K562 (cell line): ENCODE data around the gene EXOC6. TPM values are rescaled to one million over a fixed set of nuclear protein-coding genes. Genes with fewer than 3 reads are reported as not detected.

Experiments
- REST ChIP-seq, 2 experiments: fragments of 450-650 bp; formaldehyde crosslinking in 1 of 2; IDR thresholded peaks; 2 replicates each; pipeline versions ENCODE4 v1.4.0 to v1.6.1; 2014 to 2020; ENCODE audit warnings: mild to moderate bottlenecking in 2 of 2, borderline replicate concordance in 1 of 2, low read depth in 1 of 2
- polyA plus RNA-seq, 8 experiments: library from polyadenylated mRNA; depleted of rRNA in 4 of 8; stranded (reverse) in 5 of 8; unstranded in 3 of 8; fragments of >200 nt; fragmentation: Nextera tagmentation in 2 of 8; fragmentation: Illumina TruSeq in 1 of 8; extraction: Ambion mirVana in 2 of 8; extraction: Trizol in 1 of 8; gene quantifications; 2 replicates each; pipeline versions ENCODE4 v1.2.1 to v1.2.3, GENCODE V29; 2011 to 2014; ENCODE audit warnings: inconsistent platforms in 1 of 8, missing spikeins in 1 of 8
- total RNA-seq, 7 experiments: library from RNA; depleted of rRNA in 6 of 7; stranded (reverse); fragments of >200 nt in 6 of 7; fragmentation: Illumina TruSeq in 2 of 7; extraction: Trizol in 2 of 7; gene quantifications; 2 replicates each; pipeline versions ENCODE4 v1.2.1 to v1.2.3, GENCODE V29; 2011 to 2021; ENCODE audit warnings: low replicate concordance in 1 of 7

EXOC6 gene
- total and polyA plus RNA-seq, 9 of the 15 experiments (the other 6 are each of a cell fraction or from before 2014, with no cell fraction given): 13.9 to 42.8 (median 24.9) TPM

GRCh38 chr10:92880233-92880861 is 32.0 kb downstream of the EXOC6 start (continued):
- TF ChIP-seq REST (IDR thresholded peaks at IDR 0.05; ENCODE audit: borderline replicate concordance): peak; percentile 36; the same call in 1 of the 2 replicates
- no peak for TF ChIP-seq REST (CRISPR knock-in tag; IDR thresholded peaks at IDR 0.05; ENCODE audit: low read depth)
